Panc1 (cell line): ENCODE measurements around the gene AAK1.

Source experiments
- CTCF ChIP-seq: fragments of 450-650 bp; IDR thresholded peaks from 2 replicates; pipeline ENCODE4 v1.5.1; 2017; ENCODE audit warnings: mild to moderate bottlenecking
- POLR2AphosphoS5 ChIP-seq: IDR thresholded peaks from 2 replicates; pipeline ENCODE4 v1.6.1; 2012; ENCODE audit warnings: mild to moderate bottlenecking, low read depth, low read length, moderate library complexity
- REST ChIP-seq, 2 experiments: IDR thresholded peaks; 2 replicates each; pipeline ENCODE4 v1.6.1; 2011 to 2012; ENCODE audit warnings: low read depth in 2 of 2, control low read depth in 1 of 2, low read length in 1 of 2, mild to moderate bottlenecking in 1 of 2, moderate library complexity in 1 of 2; ENCODE audit not compliant: insufficient read depth in 1 of 2
- SIN3A ChIP-seq: IDR thresholded peaks from 2 replicates; pipeline ENCODE4 v1.6.1; 2012; ENCODE audit warnings: low read depth, mild to moderate bottlenecking, low read length, moderate library complexity, borderline replicate concordance; ENCODE audit not compliant: insufficient read depth

- peak; percentile 69 for TF ChIP-seq CTCF
- peak; percentile 91 for TF ChIP-seq POLR2AphosphoS5
- TF ChIP-seq REST (IDR thresholded peaks at IDR 0.05; ENCODE audit: insufficient read depth in 1 of 2, low read depth in 2 of 2, low read length in 1 of 2), result no peak
- TF ChIP-seq SIN3A, result 0 out of 2 replicates have a peak, but pooled peaks have one; percentile 60
Measured at GRCh38 chr2:69436938-69437750, 206.4 kb downstream of the AAK1 start, which contains the start of gene NFU1.
